ENCODE results near the gene TREX2. TPM values are rescaled to one million over a fixed set of nuclear protein-coding genes. Genes with fewer than 3 reads are reported as not detected.

TREX2 gene
- total RNA-seq, 1 experiment from 2014 or later, result 0.40 TPM

GRCh38 chrX:153445106-153445855, 575 bp downstream of the TREX2 start:
- DNase-seq (ENCODE audit: low read depth, low spot score), result no peak
- in situ Hi-C loops (cut with HindIII; ENCODE audit: low pct_unique_long_range_greater_than_20kb, low sequenced_read_pairs), result no loop called here

GRCh38 chrX:153444333-153445011, 1.4 kb downstream of the TREX2 start:
- DNase-seq (ENCODE audit: low read depth, low spot score), result no peak
- in situ Hi-C loops (cut with HindIII; ENCODE audit: low pct_unique_long_range_greater_than_20kb, low sequenced_read_pairs), result no loop called here

- in situ Hi-C loops (cut with HindIII; ENCODE audit: low pct_unique_long_range_greater_than_20kb, low sequenced_read_pairs), result no loop called here
Observed at GRCh38 chrX:153443476-153444332, 2.2 kb downstream of the TREX2 start.

GRCh38 chrX:153442463-153442862, 3.4 kb downstream of the TREX2 start:
- in situ Hi-C loops (cut with HindIII; ENCODE audit: low pct_unique_long_range_greater_than_20kb, low sequenced_read_pairs), result no loop called here
- DNase-seq (ENCODE audit: low read depth, low spot score), result no peak

More at GRCh38 chrX:153443476-153444332, 2.2 kb downstream of the TREX2 start:
- DNase-seq (ENCODE audit: low read depth, low spot score), result no peak

GRCh38 chrX:153441981-153442380, 3.9 kb downstream of the TREX2 start:
- in situ Hi-C loops (cut with HindIII; ENCODE audit: low pct_unique_long_range_greater_than_20kb, low sequenced_read_pairs), result no loop called here
- no peak for DNase-seq (ENCODE audit: low read depth, low spot score)

GRCh38 chrX:153441296-153441695, 4.6 kb downstream of the TREX2 start:
- no peak for DNase-seq (ENCODE audit: low read depth, low spot score)
- in situ Hi-C loops (cut with HindIII; ENCODE audit: low pct_unique_long_range_greater_than_20kb, low sequenced_read_pairs), result no loop called here

GRCh38 chrX:153440556-153441135, 5.2 kb downstream of the TREX2 start:
- in situ Hi-C loops (cut with HindIII; ENCODE audit: low pct_unique_long_range_greater_than_20kb, low sequenced_read_pairs), result no loop called here

GRCh38 chrX:153439977-153440376, 5.9 kb downstream of the TREX2 start:
- DNase-seq (ENCODE audit: low read depth, low spot score), result no peak
- in situ Hi-C loops (cut with HindIII; ENCODE audit: low pct_unique_long_range_greater_than_20kb, low sequenced_read_pairs), result no loop called here

More at GRCh38 chrX:153440556-153441135, 5.2 kb downstream of the TREX2 start:
- no peak for DNase-seq (ENCODE audit: low read depth, low spot score)

- DNase-seq (ENCODE audit: low read depth, low spot score), result peak; percentile 56
- in situ Hi-C loops (cut with HindIII; ENCODE audit: low pct_unique_long_range_greater_than_20kb, low sequenced_read_pairs), result no loop called here
Observed at GRCh38 chrX:153438532-153438931, 7.3 kb downstream of the TREX2 start.

GRCh38 chrX:153435845-153436244, 10.0 kb downstream of the TREX2 start:
- no peak for DNase-seq (ENCODE audit: low read depth, low spot score)
- in situ Hi-C loops (cut with HindIII; ENCODE audit: low pct_unique_long_range_greater_than_20kb, low sequenced_read_pairs), result no loop called here

GRCh38 chrX:153434801-153435200, 11.1 kb downstream of the TREX2 start:
- no peak for DNase-seq (ENCODE audit: low read depth, low spot score)
- in situ Hi-C loops (cut with HindIII; ENCODE audit: low pct_unique_long_range_greater_than_20kb, low sequenced_read_pairs), result no loop called here

GRCh38 chrX:153433781-153434285, 12.0 kb downstream of the TREX2 start:
- DNase-seq (ENCODE audit: low read depth, low spot score), result no peak
- in situ Hi-C loops (cut with HindIII; ENCODE audit: low pct_unique_long_range_greater_than_20kb, low sequenced_read_pairs), result no loop called here

GRCh38 chrX:153433161-153433680, 12.6 kb downstream of the TREX2 start:
- in situ Hi-C loops (cut with HindIII; ENCODE audit: low pct_unique_long_range_greater_than_20kb, low sequenced_read_pairs), result no loop called here
- no peak for DNase-seq (ENCODE audit: low read depth, low spot score)

GRCh38 chrX:153430796-153431195, 15.1 kb downstream of the TREX2 start:
- in situ Hi-C loops (cut with HindIII; ENCODE audit: low pct_unique_long_range_greater_than_20kb, low sequenced_read_pairs), result no loop called here
- DNase-seq (ENCODE audit: low read depth, low spot score), result no peak

GRCh38 chrX:153426204-153426603, 19.7 kb downstream of the TREX2 start:
- no peak for DNase-seq (ENCODE audit: low read depth, low spot score)
- in situ Hi-C loops (cut with HindIII; ENCODE audit: low pct_unique_long_range_greater_than_20kb, low sequenced_read_pairs), result no loop called here

- DNase-seq (ENCODE audit: low read depth, low spot score), result no peak
- in situ Hi-C loops (cut with HindIII; ENCODE audit: low pct_unique_long_range_greater_than_20kb, low sequenced_read_pairs), result no loop called here
Observed at GRCh38 chrX:153423652-153424051, 22.2 kb downstream of the TREX2 start.

- in situ Hi-C loops (cut with HindIII; ENCODE audit: low pct_unique_long_range_greater_than_20kb, low sequenced_read_pairs), result no loop called here
- no peak for DNase-seq (ENCODE audit: low read depth, low spot score)
Observed at GRCh38 chrX:153421856-153422255, 24.0 kb downstream of the TREX2 start.

Measured in SK-MEL-5 (cell line).